Tibial nerve (tissue), 4 donors: ENCODE measurements around the gene RGL4. TPM values are rescaled to one million over a fixed set of nuclear protein-coding genes. Genes with fewer than 3 reads are reported as not detected.

Source experiments
- DNase-seq, 2 donors: peaks; one replicate each; pipeline ENCODE4 v3.0.0-alpha.2; 2019; ENCODE audit warnings: low spot score in 2 of 2
- H3K27ac ChIP-seq, 4 donors: fragments of 200-600 bp; sonication (generic) in 3 of 4; one replicate each; pipeline ENCODE4 v1.5.1; 2017 to 2019; ENCODE audit warnings: mild to moderate bottlenecking in 1 of 4
- H3K27me3 ChIP-seq, 2 donors: fragments of 200-600 bp; sonication (generic) in 1 of 2; one replicate each; pipeline versions ENCODE4 v1.5.1 to v1.6.0; 2017 to 2019
- H3K36me3 ChIP-seq, 3 donors: fragments of 200-600 bp; sonication (generic); one replicate each; pipeline ENCODE4 v1.5.1; 2018 to 2019
- H3K4me1 ChIP-seq, 4 donors: fragments of 200-600 bp; sonication (generic) in 3 of 4; one replicate each; pipeline ENCODE4 v1.5.1; 2017 to 2019
- H3K4me3 ChIP-seq, 4 donors: fragments of 200-600 bp; sonication (generic) in 3 of 4; one replicate each; pipeline ENCODE4 v1.5.1; 2017 to 2019; ENCODE audit warnings: mild to moderate bottlenecking in 1 of 4, moderate library complexity in 1 of 4
- H3K9me3 ChIP-seq, 4 donors: fragments of 200-600 bp; sonication (generic) in 3 of 4; one replicate each; pipeline ENCODE4 v1.5.1; 2017 to 2019
- EP300 ChIP-seq, 2 donors: sonication (generic); formaldehyde crosslinking; IDR thresholded peaks; one replicate each; pipeline ENCODE4 v1.6.1; 2017; ENCODE audit warnings: antibody characterized with exemption in 2 of 2, mild to moderate bottlenecking in 1 of 2
- POLR2A ChIP-seq, 2 donors: fragments of 450-650 bp; IDR thresholded peaks; one replicate each; pipeline ENCODE4 v1.6.1; 2017; ENCODE audit warnings: antibody characterized with exemption in 2 of 2, mild to moderate bottlenecking in 2 of 2, moderate library complexity in 2 of 2
- WGBS, 2 donors: methylation state at CpG; one replicate each; pipeline ENCODE4 v1.1.5; 2018; 5-methylcytosine and 5-hydroxymethylcytosine counted together
- total RNA-seq, 4 donors: library from RNA; depleted of rRNA; stranded (reverse); fragments of >200 nt; gene quantifications; one replicate each; pipeline ENCODE4 v1.1.0, GENCODE V29; 2016
- TF ChIP-seq, protein P1 (sequence below), 5 experiments: fragments of 200-600 bp in 3 of 5; fragments of 450-650 bp in 2 of 5; sonication (generic) in 3 of 5; IDR thresholded peaks; one replicate each; pipeline ENCODE4 v1.5.1; 2016 to 2019; ENCODE audit warnings: antibody characterized with exemption in 5 of 5, mild to moderate bottlenecking in 3 of 5, moderate library complexity in 2 of 5

The RGL4 gene
- total RNA-seq, 4 donors from 2014 or later: not detected

DNA sequence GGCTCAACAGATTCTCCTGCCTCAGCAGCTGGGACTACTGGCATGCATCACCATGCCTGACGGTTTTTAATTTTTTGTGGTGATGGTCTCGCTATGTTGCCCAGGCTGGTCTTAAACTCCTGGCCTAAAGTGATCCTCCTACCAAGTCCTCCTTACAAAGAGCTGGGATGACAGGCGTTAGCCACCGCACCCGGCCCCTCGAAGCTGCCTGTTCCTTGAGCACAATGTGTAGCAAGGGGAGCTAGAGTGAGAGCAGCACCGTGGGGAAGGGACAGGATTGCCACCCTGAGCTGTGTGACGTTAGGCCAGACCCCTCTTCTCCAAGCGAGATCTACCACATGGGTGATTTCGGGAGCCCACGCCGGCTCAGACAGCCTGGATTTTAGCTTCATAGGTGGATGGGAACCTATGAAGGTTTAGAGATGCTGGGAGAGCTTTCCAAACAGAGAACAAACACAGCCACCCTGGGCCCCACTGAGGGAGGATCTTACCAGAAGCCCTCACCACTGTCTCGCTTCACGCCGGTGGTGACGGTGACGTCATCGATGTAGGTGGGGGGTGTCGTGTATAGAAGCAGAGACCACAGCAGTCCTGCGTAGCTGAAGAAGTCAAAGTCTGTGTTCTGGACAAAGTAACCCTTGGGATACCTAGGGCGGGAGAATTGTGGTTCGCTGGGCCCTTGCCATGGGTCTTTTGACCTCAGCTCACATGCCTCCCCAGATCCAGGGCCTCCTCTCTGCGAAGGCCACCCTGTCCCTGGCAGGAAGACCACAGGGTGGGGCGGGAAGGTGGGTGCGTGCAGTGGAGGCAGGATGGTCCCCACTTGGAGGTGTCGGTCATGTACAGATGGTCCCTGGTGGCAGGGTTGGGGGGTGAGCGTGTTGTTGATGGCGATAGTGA, 23.1 kb downstream of the RGL4 start:
- no peak overlapping the region for H3K4me3 ChIP-seq
- no peaks in the 10 kb centered on the region for H3K9me3 ChIP-seq
- H3K4me1 ChIP-seq: peaks cover 0 to 18% (median 12%) of the 10 kb centered on the region in 4 donors
- WGBS, 2 donors: 87 to 90% methylated on average over 25 to 28 of the region's 28 CpGs
- DNase-seq: no peak
- TF ChIP-seq, protein P1, sequence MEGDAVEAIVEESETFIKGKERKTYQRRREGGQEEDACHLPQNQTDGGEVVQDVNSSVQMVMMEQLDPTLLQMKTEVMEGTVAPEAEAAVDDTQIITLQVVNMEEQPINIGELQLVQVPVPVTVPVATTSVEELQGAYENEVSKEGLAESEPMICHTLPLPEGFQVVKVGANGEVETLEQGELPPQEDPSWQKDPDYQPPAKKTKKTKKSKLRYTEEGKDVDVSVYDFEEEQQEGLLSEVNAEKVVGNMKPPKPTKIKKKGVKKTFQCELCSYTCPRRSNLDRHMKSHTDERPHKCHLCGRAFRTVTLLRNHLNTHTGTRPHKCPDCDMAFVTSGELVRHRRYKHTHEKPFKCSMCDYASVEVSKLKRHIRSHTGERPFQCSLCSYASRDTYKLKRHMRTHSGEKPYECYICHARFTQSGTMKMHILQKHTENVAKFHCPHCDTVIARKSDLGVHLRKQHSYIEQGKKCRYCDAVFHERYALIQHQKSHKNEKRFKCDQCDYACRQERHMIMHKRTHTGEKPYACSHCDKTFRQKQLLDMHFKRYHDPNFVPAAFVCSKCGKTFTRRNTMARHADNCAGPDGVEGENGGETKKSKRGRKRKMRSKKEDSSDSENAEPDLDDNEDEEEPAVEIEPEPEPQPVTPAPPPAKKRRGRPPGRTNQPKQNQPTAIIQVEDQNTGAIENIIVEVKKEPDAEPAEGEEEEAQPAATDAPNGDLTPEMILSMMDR (IDR thresholded peaks at IDR 0.05): no peak
- no peak for TF ChIP-seq EP300 (IDR thresholded peaks at IDR 0.05)
- no peak for TF ChIP-seq POLR2A (IDR thresholded peaks at IDR 0.05)
- no peak overlapping the region for H3K27ac ChIP-seq
- H3K27me3 ChIP-seq: no peaks in the 10 kb centered on the region
- peaks cover 0 to 61% (median 9%) of the 10 kb centered on the region in 3 donors for H3K36me3 ChIP-seq

DNA sequence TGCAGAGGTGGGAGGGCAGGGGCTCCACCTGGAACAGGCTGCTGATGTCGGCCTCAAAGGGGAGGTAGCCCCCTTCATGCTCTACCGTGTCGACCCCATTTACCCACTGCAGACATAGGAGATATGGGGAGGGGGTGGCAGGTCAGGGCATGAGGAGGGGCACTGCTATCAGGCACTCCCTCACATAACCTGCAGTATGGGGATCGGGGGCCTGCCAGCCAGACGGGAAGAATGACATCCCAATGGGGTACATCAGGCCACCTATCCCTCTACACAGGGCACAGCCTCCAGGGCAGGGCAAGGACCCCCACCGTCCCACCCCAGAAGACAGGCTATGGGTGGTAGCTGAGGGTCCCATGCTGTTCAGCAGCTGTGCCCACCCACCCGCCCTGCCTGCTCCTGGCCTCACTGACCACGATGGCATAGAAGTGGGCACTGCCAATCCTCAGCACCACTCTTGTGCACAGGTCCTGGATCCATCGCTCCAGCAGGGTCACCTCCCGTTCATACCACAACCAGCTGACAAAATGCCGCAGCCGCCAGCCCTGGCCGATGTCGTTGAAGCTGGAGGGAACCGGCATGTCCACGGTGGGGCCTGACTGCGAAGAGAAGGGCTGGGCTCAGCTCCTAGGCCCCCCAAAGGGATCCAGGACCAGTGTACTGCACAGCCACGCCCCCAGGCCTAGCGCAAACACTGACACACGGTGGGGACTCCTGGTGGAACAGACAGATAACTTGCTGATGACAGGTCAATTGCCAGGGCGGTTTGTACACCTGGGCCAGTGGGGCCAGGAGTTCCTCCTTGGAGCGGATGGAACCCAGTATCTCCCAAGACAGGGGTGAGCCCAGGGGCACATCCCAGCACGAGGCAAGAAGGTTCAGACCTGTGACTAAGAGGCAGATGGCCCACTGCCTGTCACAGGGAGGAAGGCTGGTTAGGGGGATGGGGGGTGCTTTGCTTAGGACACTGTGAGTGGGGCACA, 24.1 kb downstream of the RGL4 start:
- 79 to 87% methylated on average over 12 to 23 of the region's 23 CpGs for WGBS, 2 donors
- no peaks in the 10 kb centered on the region for H3K9me3 ChIP-seq
- peaks cover 0 to 18% (median 12%) of the 10 kb centered on the region in 4 donors for H3K4me1 ChIP-seq
- no peak for TF ChIP-seq POLR2A (IDR thresholded peaks at IDR 0.05)
- TF ChIP-seq, protein P1 (IDR thresholded peaks at IDR 0.05): no peak
- no peak for TF ChIP-seq EP300 (IDR thresholded peaks at IDR 0.05)
- no peak overlapping the region for H3K27ac ChIP-seq
- H3K4me3 ChIP-seq: no peak overlapping the region
- H3K27me3 ChIP-seq: no peaks in the 10 kb centered on the region
- H3K36me3 ChIP-seq: peaks cover 0 to 52% (median 9%) of the 10 kb centered on the region in 3 donors
- DNase-seq: no peak

DNA sequence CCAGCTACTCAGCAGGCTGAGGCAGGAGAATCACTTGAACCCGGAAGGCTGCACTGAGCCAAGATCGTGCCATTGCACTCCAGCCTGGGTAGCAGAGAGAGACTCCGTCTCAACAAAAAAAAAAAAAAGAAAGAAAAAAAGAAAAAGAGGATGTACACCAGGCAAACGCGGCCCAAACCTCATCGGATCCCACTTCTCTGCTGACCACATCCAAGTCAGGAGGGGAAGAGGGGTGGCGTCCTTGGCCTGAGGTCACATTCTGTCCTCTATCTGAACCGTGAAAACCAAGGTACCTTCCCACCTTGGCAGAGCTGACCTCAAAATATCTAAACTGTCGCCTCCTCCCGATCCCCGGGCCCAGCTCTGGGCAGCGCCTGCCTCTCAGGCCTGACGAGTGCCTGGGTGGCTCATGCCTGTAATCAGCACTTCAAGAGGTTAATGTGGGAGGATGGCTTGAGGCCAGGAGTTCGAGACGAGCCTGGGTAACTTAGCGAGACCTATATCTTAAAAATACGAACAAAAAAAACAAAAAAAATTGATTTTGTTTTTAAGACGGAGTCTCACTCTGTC, 25.1 kb downstream of the RGL4 start:
- H3K4me3 ChIP-seq: peak overlapping the region in 2 of 4 donors; percentile 70 to 100
- TF ChIP-seq EP300 (IDR thresholded peaks at IDR 0.05): no peak
- TF ChIP-seq, protein P1 (IDR thresholded peaks at IDR 0.05): no peak
- TF ChIP-seq POLR2A (IDR thresholded peaks at IDR 0.05): no peak
- peak overlapping the region in 2 of 4 donors; percentile 77 to 80 for H3K27ac ChIP-seq

DNA sequence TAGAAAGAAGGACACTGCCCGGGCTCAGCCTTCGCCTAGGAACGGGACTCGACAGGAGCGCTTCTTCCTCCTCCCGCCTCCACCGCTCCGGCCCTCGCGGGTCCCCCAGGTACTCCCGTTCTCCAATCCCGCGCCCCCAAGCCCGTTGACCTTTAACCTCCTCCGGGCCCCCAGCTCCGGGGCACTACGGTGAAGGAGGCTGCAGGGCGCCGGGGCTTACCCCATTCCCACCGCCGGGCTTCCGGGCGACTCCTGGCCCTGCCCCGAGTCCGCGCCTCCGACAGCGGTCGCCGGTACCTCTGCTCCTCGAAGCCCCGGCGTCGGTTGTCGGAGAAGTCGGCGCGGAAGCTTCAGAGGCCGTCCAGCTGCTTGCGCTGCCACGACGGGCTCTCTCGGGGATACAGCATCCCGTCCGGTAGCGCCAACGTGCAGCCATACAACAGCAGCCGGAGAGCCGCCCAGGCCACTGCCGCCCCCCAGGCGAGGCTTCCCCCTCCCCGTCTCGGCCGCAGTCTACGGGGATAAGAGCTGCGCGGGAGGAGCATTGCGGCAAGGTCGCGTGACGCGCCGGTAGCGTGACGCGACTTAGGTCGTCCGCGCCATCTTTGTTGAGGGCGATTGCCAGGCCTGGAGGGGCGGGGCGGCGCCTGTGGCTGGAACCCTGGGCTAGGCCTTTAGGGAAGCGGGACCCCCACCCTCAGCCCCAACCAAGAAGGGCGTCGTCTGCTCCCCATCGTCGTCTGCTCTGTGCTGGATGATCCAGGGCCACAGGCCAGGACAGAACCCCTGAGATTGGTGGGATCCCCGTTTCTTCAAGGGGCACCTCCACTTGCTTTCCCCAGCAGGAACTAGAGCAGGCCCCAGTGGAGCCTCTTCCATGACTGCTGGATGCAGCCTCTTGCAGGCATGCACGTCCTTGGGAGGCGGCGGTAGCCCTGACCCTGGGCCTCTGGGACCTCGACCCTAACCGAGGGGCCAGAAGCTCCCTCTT, 26.3 kb downstream of the RGL4 start:
- H3K9me3 ChIP-seq: no peaks in the 10 kb centered on the region
- peak; percentile 62 to 80 for DNase-seq
- peaks cover 0 to 18% (median 12%) of the 10 kb centered on the region in 4 donors for H3K4me1 ChIP-seq
- H3K27me3 ChIP-seq: no peaks in the 10 kb centered on the region
- 5 to 7% methylated on average over 44 to 50 of the region's 84 CpGs for WGBS, 2 donors
- TF ChIP-seq EP300 (IDR thresholded peaks at IDR 0.05) (peak; percentile 90 to 92), POLR2A (IDR thresholded peaks at IDR 0.05) (peak in 1 of 2 donors; percentile 73)
- TF ChIP-seq, protein P1 (IDR thresholded peaks at IDR 0.05): no peak
- peak overlapping the region; percentile 63 to 100 (median 83) for H3K4me3 ChIP-seq
- H3K27ac ChIP-seq: peak overlapping the region; percentile 39 to 87 (median 78)
- peaks cover 0 to 30% (median 0%) of the 10 kb centered on the region in 3 donors for H3K36me3 ChIP-seq

More for the DNA sequence above, 25.1 kb downstream of the RGL4 start:
- peaks cover 0 to 43% (median under 1%) of the 10 kb centered on the region in 3 donors for H3K36me3 ChIP-seq
- WGBS, 2 donors: 68 to 69% methylated on average over 18 of the region's 18 CpGs
- H3K27me3 ChIP-seq: no peaks in the 10 kb centered on the region
- H3K4me1 ChIP-seq: peaks cover 0 to 18% (median 12%) of the 10 kb centered on the region in 4 donors
- no peak for DNase-seq
- no peaks in the 10 kb centered on the region for H3K9me3 ChIP-seq
